Measurements from ENCODE around the gene CFAP77.

The CFAP77 gene

GRCh38 chr9:132575005-132575609 lies 165.1 kb downstream of the CFAP77 start:
- in situ Hi-C loops (cut with MboI; ENCODE audit: low sequenced_read_pairs), result loop anchor here (10.0 kb wide), 1 partner anchor 160 kb away; the partner anchor contains the start of gene CFAP77

DNA sequence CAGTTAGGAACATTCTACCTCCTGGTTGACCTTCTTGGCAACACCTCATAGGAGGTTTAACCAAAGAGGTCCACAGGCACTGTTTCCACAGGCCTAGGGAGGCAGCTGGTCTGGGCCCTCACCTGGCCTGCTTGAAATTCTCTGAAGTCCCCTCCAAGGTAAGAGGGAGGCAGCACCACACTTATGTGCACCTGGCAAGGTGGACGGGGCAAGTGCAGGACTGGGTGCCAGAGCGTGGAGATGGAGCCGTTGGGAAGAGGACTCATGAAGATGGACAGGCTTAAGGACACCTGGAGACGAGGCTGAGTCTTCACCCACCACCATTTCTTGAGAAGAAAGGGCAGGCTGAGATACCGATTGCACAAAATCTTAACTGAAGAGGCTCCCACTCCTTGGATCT lies 165.8 kb downstream of the CFAP77 start:
- in situ Hi-C loops (cut with MboI; ENCODE audit: low sequenced_read_pairs), result loop anchor here (10.0 kb wide), 1 partner anchor 161 kb away; the partner anchor contains the start of gene CFAP77

GRCh38 chr9:132577119-132577518 lies 167.1 kb downstream of the CFAP77 start:
- in situ Hi-C loops (cut with MboI; ENCODE audit: low sequenced_read_pairs), result loop anchor here (10.0 kb wide), 1 partner anchor 162 kb away; the partner anchor contains the start of gene CFAP77

DNA sequence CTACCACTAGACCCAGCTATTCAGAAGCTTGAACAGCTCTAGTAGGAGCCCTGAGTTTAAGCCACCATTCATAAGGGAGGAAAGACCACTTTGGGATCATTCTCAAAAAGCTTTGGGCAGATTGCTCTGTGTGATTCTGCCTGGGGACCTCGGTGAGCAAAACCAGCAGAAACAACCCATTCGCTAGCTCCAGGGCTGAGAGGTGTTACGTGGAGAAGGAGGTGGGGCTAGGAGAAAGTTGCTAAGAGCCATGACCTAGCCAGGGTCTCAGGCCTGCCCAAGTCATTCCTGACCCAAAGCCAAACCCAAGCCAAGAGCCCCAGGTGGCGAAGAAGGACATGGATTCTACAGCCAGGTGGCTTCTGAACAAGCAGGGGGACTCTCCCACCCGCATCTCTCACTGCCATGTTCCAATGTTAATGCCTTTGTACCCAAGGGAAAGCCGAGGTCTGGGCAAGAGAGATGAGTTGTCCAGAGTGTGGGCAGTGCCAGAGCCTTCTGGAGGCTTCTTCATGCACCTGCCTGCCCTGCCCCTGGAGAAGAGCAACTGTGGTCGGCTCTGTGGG lies 168.4 kb downstream of the CFAP77 start:
- in situ Hi-C loops (cut with MboI; ENCODE audit: low sequenced_read_pairs), result loop anchor here (10.0 kb wide), 1 partner anchor 164 kb away; the partner anchor contains the start of gene CFAP77

DNA sequence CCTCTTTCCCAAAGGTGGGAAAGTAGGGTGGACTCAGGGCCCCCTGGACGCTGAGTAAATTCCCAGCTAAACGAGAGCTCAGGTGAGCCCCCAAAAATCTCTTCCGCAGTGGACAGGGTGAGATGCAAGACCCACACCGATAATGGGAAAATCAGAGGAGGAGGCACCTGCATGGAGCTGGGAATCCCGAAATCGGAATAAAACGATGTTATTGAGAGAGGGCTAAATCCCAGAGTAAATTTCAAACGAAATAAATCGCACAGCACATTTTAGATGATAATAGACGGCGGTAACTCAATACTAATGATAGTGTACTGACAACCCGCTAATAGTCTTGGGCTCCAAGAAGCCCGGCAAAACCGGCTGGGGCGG lies 169.4 kb downstream of the CFAP77 start:
- in situ Hi-C loops (cut with MboI; ENCODE audit: low sequenced_read_pairs), result loop anchor here (10.0 kb wide), 1 partner anchor 165 kb away; the partner anchor contains the start of gene CFAP77

- in situ Hi-C loops (cut with MboI; ENCODE audit: low sequenced_read_pairs), result no loop called here
These were observed 172.3 kb downstream of the CFAP77 start, which contains the start of gene BARHL1 for GRCh38 chr9:132582276-132582785. Gene BARHL1 (plus strand): TSS chr9:132582606. CDS start chr9:132582798, 192 bp downstream.

- in situ Hi-C loops (cut with MboI; ENCODE audit: low sequenced_read_pairs), result no loop called here
These were observed 173.0 kb downstream of the CFAP77 start for GRCh38 chr9:132582786-132583583.

DNA sequence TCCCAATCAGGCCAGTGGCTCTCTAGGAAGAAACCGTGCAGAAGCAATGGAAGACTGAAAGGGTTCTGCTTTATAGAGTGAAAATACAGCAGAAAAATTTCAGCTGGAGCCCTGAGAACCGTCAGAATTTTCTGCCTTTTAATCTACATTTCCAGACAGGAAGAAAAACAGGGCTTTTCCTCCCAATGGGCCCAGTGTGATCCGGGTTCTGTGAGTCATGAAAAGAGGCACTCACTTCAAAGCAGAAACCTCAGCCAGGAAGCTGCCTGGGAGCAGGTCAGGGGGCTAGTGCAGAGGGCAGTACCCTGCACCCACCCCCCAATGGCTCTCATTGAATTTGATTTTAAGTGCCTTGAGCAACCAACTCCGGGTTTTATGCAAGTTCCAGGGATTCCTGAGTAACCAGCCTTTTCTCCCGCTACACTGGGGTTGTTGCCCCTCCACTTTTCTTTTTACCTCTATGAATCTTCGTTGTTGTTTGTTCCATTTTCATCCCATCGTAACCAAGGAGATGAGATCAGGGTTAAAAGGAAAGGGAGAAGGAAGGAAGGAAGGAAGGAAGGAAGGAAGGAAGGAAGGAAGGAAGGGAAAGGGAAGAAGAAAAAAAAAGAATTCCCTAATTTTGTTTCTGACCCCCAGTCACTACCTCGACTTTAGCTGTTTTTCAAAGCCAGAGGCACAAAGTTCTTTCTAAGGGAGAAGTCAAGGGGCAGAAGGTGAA lies 173.7 kb downstream of the CFAP77 start:
- in situ Hi-C loops (cut with MboI; ENCODE audit: low sequenced_read_pairs), result no loop called here

DNA sequence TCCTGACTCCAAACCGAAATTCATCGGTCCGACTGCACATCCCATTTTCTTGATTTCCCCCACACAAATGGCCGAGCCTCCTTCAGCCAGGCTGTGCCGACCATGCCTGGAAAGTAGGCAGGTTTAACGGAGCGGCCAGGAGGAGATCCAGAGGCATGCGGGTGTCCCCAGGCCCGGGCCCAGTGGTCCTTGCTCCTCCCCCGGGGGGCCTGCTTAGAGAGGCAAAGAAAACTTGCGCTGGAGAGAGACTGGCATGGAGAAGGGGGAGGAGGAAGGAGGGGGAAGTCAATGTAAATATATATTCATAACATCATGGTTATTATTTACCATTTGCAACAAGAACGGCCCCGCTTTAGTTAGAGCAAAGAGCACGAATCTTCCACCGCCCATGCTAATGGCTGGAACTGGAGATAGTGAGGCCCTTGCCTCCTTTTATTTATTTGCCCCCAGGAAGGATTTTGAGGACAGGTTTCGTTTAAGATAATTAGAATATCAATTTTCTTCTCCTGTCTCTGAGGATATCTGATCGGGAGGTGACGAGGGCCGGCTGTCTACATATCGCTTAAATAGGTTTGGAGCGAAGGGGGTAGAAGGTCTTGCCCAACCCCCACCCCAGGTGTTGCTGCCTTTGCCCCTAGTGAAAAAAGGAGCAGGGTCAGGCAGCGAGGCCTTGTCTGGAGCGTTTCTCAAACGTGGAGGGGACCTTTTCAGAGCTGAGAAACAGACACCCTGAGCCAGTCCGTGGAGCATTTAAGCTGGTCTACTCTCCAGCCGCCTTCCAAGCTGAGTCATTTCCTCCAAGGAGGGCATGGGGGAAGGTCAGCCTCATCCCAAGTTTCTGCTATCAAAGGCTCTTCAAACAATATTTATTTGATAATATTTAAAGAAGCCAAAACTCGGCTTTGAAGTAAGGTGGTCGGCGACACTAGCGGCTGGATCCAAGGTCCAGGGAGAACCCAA lies 174.9 kb downstream of the CFAP77 start:
- in situ Hi-C loops (cut with MboI; ENCODE audit: low sequenced_read_pairs), result no loop called here

DNA sequence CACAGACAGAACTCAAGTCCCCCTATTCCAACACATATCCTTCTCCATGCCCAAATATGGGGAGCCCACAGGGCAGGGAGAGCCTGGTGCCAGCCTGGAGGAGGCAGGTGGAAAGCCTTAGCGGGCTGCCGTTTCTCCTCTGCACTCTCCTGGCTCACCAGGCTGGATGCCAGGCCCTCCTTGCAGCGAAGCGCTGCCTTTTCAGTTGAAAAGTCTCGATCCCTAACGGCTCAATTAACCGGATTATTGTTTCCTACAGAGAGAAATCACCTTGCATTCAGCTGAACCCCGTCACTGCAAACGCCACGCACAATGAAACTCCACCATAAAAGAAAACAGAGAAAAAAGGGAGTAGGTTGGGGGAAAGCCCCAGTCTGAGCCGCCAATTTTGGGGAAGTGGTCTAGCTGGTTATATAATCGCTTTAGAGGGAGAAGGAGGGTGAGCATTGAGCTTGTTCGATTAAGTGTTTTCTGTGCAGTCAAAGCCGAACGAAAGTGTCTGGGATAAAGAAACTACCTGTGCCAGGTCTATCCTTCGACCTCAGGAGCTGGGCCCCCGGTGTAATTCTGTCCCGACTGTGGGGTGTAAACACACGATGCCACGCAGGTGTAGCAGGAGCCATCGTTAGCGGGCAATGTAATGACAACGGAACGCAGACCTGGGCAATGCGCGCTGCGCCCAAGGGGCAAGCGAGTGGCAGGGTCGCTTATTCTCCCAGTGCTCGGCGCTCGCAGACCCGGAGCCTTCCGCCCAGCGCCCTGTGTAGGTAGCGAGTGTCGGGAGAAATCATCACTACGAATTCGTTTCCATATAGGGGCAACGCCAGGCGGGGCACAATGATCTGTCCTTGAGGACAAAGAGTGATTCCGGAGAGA lies 176.2 kb downstream of the CFAP77 start:
- in situ Hi-C loops (cut with MboI; ENCODE audit: low sequenced_read_pairs), result no loop called here

DNA sequence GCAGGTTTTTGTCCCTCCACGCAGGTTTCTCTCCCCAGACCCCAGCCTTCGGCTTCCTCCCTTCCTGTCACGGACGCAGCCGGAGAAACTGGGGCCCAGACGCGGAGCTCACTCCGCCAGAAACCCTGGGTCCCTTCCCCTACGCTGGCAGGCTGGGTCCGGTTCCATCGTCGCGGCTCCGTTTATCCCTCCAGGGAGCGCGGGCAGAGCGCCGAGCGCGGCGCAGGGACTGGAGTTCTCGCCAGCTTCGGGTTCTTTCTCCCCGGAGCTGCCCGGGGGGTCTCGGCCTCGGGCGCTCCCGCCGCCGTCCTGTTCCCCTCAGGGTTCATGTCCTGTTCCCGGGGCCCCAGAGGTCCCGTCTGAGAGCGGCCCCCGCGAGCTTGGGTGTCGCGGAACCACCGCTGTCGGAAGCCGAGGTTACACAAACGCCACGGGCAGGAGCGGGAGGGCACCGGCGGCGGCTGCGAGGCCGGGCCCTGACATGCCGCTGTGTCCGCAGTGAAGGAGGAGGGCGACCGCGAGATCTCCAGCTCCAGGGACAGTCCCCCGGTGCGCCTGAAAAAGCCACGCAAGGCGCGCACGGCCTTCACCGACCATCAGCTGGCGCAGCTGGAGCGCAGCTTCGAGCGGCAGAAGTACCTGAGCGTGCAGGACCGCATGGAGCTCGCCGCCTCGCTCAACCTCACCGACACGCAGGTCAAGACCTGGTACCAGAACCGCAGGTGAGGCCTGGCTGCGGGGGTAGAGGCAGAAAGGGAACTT lies 177.0 kb downstream of the CFAP77 start:
- in situ Hi-C loops (cut with MboI; ENCODE audit: low sequenced_read_pairs), result no loop called here

DNA sequence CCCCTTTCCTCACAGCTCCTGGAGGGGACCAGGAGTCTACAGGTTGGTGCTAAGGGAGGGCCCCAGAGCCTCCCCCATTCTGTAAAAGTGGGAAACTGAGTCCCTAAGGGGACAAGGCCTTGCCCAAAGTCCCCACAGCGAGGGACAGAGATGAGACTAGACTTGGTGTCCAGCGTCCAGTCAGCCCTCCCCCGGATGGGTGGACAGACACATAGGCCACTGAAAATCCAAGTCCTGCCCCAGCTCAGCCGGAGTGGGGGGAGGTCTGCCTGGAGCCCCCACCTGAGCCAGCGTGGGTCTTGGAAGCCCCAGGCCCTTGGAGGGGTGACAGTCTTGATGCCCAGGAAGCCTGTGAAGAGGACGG lies 177.6 kb downstream of the CFAP77 start:
- in situ Hi-C loops (cut with MboI; ENCODE audit: low sequenced_read_pairs), result no loop called here

DNA sequence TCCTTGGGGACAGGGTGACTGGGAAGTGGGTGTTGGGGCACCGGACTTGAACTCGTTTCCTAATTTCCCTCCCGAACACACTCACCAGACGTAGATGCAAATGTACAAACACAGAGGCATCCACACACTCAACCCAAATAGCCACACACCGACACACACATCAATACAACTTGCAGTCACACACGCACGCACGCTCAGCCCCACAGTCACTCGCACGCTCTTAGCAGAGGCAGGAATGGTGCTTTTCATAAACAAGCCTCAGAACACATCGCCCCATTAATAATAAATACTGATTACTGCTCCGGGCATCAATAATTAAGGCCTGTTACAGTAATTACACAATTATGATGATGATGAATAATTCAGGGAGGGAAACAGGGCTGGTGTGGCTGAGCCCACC lies 178.1 kb downstream of the CFAP77 start:
- in situ Hi-C loops (cut with MboI; ENCODE audit: low sequenced_read_pairs), result no loop called here

DNA sequence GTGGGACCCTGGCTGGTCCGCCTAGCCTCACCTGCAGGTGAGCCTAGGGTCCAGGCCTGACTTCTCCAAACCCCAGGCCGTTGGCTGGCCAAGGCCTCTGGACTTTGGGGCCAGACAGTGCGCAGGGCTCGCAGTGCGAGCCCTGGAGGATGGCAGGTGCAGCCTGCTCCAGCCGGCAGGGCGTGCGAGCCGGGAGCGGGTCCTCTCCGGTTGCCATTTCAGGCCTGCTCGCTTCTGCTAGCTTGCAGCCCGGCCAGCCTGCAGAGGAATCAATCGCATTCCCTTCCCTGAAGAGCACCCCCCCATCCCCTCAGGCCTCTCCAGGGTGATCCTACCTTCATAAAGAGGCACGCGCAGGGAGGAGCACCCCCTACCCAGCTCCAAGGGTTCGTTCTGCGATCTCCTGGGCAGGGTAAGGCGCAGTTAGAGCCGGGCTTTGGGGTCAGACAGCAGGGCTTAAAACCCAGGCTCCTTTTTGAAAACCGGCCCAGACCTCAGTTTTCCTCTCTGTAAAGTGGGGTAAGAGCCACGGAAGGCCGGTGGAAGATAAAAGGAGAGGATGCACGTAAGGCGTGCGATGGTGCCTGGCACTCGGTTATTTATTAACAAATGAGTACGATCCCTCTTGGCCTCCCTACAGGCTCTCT lies 178.6 kb downstream of the CFAP77 start:
- in situ Hi-C loops (cut with MboI; ENCODE audit: low sequenced_read_pairs), result no loop called here

- in situ Hi-C loops (cut with MboI; ENCODE audit: low sequenced_read_pairs), result no loop called here
These were observed 179.4 kb downstream of the CFAP77 start for GRCh38 chr9:132589148-132590036.

- in situ Hi-C loops (cut with MboI; ENCODE audit: low sequenced_read_pairs), result no loop called here
These were observed 180.0 kb downstream of the CFAP77 start for GRCh38 chr9:132590037-132590317.

All from HL-60/S4 treated with retinoic acid at 250 ng/mL for 4 days and 3 days (cell line).